Natural killer cell treated with Interleukin-12 subunit alpha and Interleukin-12 subunit beta and Interleukin-15 and Interleukin-18, amount 100 ng/mL, for 72 hours (primary cell): Measurements from ENCODE around the gene ITGB5. TPM values are rescaled to one million over a fixed set of nuclear protein-coding genes. Genes with fewer than 3 reads are reported as not detected.
A peak's percentile ranks its signal among the peaks of the same experiment; 100 is the strongest.

Experiments used
- ATAC-seq, 2 donors: fragments of 150-1000 bp; cut with Tn5 transposase in 1 of 2; sonication (Bioruptor Pico), chemical (Tn5 transposase) in 1 of 2; 2 replicates each; pipeline ENCODE4 v1.10.0; 2021
- DNase-seq: peaks from one replicate; pipeline ENCODE4 v3.0.0; 2022; ENCODE audit warnings: low spot score
- H3K27ac Mint-ChIP-seq, 2 donors: 1 replicate in 1 of 2; 2 replicates in 1 of 2; pipeline ENCODE4 v1.8.0; 2022; ENCODE audit warnings: mixed read lengths in 2 of 2, mild to moderate bottlenecking in 1 of 2, moderate library complexity in 1 of 2
- H3K27me3 Mint-ChIP-seq, 2 donors: 1 replicate in 1 of 2; 2 replicates in 1 of 2; pipeline ENCODE4 v1.8.0; 2022; ENCODE audit warnings: mixed read lengths in 2 of 2
- H3K36me3 Mint-ChIP-seq: one replicate; pipeline ENCODE4 v1.8.0; 2022; ENCODE audit warnings: mixed read lengths
- H3K4me1 Mint-ChIP-seq, 2 donors: 1 replicate in 1 of 2; 2 replicates in 1 of 2; pipeline ENCODE4 v1.8.0; 2022; ENCODE audit warnings: low read depth in 2 of 2, mixed read lengths in 2 of 2, mild to moderate bottlenecking in 1 of 2
- H3K4me3 Mint-ChIP-seq: one replicate; pipeline ENCODE4 v1.8.0; 2022; ENCODE audit warnings: mixed read lengths
- H3K9me3 Mint-ChIP-seq: 2 replicates; pipeline ENCODE4 v1.8.0; 2022; ENCODE audit warnings: mixed read lengths
- total RNA-seq, 2 donors: library from RNA; stranded (reverse); gene quantifications; one replicate each; pipeline ENCODE4 v1.2.3, GENCODE V29; 2022

Gene ITGB5
- under 1 TPM in 1 of 2 donors, not detected in 1; 0.17 TPM for total RNA-seq

DNA sequence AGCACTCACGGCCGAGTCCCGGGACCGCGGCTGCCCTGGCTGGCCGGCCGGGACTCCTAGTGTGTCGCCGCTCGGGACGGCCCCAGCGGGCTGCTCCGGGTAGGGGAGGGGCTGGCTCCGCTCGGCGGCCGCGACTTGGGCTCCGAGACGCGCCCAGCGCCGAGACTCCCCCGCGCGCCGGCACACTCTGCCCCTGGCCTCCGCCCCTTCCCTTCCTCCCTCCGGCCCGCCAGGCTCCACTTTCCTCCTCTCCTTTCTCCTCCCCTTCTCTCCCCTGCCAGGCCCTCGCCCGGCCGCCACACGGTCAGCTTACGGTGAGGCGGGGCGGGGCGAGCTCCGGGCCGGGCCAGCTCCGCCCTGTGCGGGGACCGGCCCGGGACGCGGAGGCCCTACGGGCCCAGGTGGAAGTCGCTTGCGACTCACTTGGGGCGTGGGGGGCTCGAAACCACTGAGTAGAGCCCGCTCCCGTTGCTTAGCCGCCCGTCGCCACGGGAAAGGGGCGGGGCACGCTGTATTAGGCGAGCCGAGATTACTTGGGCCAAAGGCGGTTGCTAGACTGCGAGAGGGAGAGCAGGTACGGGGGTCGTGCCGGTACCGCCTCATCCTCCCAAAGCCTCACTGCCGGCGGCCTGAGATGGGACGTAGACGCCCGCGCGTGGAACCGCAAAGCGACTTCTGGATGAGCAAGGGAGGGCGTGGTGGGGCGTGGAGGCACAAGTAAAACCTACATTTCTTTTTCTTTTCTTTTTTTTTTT is at the start of gene ITGB5:
Gene ITGB5 (minus strand): TSS at position 189 of the 755 bp plus-strand sequence. CDS start 365 bp downstream, outside the sequence.
- ATAC-seq (peak; percentile 76 to 83), DNase-seq (no peak)
- H3K27ac Mint-ChIP-seq, result no peak within 1 kb of the TSS
- H3K27me3 Mint-ChIP-seq, result peaks cover 28 to 58% of the 10 kb centered on the region in 2 donors
- H3K9me3 Mint-ChIP-seq, result no peaks in the 10 kb centered on the region
- no peaks in the 10 kb centered on the region for H3K36me3 Mint-ChIP-seq
- peak within 1 kb of the TSS; percentile 61 for H3K4me3 Mint-ChIP-seq
- peaks cover 0 to 5% of the 10 kb centered on the region in 2 donors for H3K4me1 Mint-ChIP-seq

DNA sequence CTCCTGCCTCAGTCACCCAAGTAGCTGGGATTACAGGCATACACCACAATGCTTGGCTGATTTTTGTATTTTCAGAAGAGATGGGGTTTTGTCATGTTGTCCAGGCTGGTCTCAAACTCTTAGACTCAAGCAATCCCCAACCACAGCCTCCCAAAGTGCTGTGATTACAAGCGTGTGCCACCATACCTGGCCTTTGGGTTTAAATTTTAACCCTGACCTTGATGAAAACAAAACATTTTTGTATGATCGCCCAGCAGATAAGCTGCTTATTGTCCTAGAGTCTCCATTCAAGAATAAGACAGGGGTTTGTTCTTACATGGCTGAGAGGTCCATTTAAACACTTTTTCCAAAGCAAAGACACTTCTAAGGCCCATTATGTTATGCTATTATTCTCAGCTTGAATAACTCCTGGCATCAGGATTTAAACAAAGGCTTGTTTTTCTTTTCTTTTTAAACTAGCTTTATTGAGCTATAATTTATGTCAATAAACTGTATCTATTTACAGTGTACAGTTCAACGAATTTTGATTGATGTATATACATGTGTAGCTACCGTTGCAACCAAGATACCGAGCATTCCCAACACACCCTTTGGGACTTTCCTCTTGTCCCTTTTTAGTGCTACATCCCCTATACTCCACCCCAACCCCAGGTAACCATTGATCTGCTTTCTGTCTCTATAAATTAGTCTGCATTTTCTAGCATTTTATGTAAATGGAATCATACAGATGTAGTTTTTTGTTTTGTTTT is 48.8 kb upstream of the ITGB5 start:
- ATAC-seq, result no peak
- Mint-ChIP-seq H3K9me3 (no peaks in the 10 kb centered on the region), H3K4me3 (no peak overlapping the region), H3K27ac (no peak overlapping the region), H3K27me3 (peaks cover 10 to 43% of the 10 kb centered on the region in 2 donors), H3K4me1 (peaks cover 0 to 2% of the 10 kb centered on the region in 2 donors), H3K36me3 (no peaks in the 10 kb centered on the region)
- DNase-seq, result no peak

DNA sequence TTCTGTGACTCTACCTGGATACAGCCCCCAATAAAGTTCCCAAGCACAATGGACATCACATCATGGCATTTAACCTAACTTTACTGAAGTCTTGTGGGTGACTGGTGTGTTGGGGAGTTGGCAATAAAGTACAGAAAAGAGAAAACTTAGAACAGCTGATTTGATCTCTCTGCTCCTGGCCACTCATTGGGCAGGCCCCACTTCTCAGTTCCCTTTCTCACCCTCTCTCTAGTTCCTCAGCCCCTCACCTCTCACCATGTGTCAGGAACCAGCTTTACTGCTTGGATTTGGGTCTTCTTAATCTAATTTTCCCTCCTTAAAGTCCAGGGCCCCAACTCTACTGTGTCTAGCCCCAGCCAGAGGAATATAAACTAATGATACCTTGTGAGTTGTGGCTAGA is 48.1 kb upstream of the ITGB5 start:
- H3K4me1 Mint-ChIP-seq, result peaks cover 0 to 2% of the 10 kb centered on the region in 2 donors
- no peak overlapping the region for H3K4me3 Mint-ChIP-seq
- no peak for DNase-seq
- H3K36me3 Mint-ChIP-seq, result no peaks in the 10 kb centered on the region
- no peaks in the 10 kb centered on the region for H3K9me3 Mint-ChIP-seq
- no peak overlapping the region for H3K27ac Mint-ChIP-seq
- peaks cover 10 to 43% of the 10 kb centered on the region in 2 donors for H3K27me3 Mint-ChIP-seq
- ATAC-seq, result no peak

DNA sequence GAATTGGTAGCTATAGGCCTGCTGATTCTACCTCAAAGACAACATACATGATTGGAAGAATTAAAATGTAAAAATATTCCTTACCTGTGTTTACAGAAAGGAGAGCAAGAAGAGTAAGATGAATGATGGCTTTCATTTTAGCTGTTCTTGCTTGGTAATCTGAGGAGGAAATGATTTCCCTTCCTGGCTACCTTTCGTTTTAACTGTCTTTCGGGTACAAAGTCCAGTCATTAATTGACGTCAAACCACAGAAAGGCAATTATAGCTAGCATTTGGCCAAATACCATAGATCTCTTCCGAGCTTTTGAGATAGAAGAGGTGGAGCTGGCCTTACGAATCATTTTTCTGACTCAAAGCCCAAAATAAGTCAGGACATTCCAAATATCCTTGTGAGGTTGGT is 47.4 kb upstream of the ITGB5 start, which contains the start of gene MUC13:
Gene MUC13 (minus strand): TSS at position 175 of the 400 bp plus-strand sequence. CDS start 39 bp downstream, at position 136.
- Mint-ChIP-seq H3K27ac (no peak within 1 kb of the TSS), H3K4me3 (no peak within 1 kb of the TSS), H3K27me3 (peaks cover 8 to 36% of the 10 kb centered on the region in 2 donors), H3K4me1 (peaks cover 0 to 2% of the 10 kb centered on the region in 2 donors), H3K9me3 (no peaks in the 10 kb centered on the region), H3K36me3 (no peaks in the 10 kb centered on the region)
- no peak for DNase-seq
- no peak for ATAC-seq

GRCh38 chr3:124928333-124929202 is 41.4 kb upstream of the ITGB5 start:
- peaks cover 18 to 27% of the 10 kb centered on the region in 2 donors for H3K27me3 Mint-ChIP-seq
- peaks cover 2 to 5% of the 10 kb centered on the region in 2 donors for H3K4me1 Mint-ChIP-seq
- H3K27ac Mint-ChIP-seq, result no peak overlapping the region
- H3K9me3 Mint-ChIP-seq, result no peaks in the 10 kb centered on the region
- peak in 1 of 2 donors; percentile 62 for ATAC-seq
- no peaks in the 10 kb centered on the region for H3K36me3 Mint-ChIP-seq
- no peak overlapping the region for H3K4me3 Mint-ChIP-seq
- peak; percentile 70 for DNase-seq

DNA sequence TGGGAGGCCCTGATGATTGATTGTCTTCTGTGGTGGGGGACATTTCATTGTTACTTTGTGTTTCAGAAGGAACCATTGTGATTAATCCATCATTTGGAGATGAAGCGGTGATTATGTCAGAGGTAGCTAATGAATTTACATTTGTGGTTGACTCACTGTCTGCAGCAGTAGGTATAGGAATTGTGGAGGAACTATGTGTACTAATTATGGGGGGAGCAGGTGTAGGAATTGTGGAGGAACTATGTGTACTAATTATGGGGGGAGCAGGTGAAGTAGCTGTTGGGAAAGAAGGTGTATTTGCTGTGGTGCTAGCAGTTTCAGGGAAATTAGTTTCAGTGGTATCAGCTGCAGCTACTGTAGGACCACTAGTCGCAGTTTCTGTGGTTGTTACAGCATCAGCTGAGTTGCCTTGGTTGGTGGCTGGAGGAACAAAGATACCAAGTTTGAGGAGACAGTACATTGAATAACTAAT is 40.4 kb upstream of the ITGB5 start:
- DNase-seq, result no peak
- H3K4me3 Mint-ChIP-seq, result no peak overlapping the region
- no peak for ATAC-seq
- no peak overlapping the region for H3K27ac Mint-ChIP-seq
- peaks cover 18 to 20% of the 10 kb centered on the region in 2 donors for H3K27me3 Mint-ChIP-seq
- H3K9me3 Mint-ChIP-seq, result no peaks in the 10 kb centered on the region
- H3K4me1 Mint-ChIP-seq, result peaks cover 0 to 5% of the 10 kb centered on the region in 2 donors
- H3K36me3 Mint-ChIP-seq, result no peaks in the 10 kb centered on the region

DNA sequence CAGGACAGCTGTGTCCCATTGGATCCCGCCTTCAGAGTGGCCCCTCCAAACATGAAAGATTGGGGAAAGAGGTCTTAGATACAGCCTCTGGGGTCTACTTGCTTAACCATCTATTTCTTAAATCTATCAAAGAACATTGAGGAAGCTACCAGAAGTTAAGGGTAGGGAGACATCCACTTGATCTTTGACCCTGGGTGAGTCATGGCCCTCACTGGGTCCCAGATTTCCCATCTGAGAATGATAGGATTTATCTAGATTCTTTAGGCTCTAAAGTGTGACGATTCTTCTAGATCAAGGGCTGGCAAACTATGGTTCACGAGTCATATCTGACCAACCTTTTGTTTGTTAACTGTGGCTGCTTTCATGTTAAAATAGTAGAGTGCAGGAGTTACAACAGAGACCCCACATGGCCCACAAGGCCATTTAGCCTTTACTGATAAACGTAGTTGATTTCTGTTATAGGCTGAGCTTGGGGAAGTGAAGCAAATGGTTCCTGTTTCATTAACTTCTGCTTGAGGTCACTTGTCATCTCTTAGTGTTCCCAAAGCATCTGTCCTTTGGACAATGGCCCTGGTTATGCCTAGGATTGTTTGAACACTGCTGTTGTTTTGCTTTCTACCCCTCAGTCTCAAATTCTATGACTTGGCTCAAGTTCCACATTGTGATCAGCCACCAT is 39.4 kb upstream of the ITGB5 start:
- ATAC-seq (no peak), DNase-seq (no peak)
- no peaks in the 10 kb centered on the region for H3K9me3 Mint-ChIP-seq
- no peak overlapping the region for H3K27ac Mint-ChIP-seq
- H3K4me1 Mint-ChIP-seq, result peaks cover 0 to 5% of the 10 kb centered on the region in 2 donors
- no peak overlapping the region for H3K4me3 Mint-ChIP-seq
- H3K36me3 Mint-ChIP-seq, result no peaks in the 10 kb centered on the region
- H3K27me3 Mint-ChIP-seq, result peaks cover 17 to 20% of the 10 kb centered on the region in 2 donors

DNA sequence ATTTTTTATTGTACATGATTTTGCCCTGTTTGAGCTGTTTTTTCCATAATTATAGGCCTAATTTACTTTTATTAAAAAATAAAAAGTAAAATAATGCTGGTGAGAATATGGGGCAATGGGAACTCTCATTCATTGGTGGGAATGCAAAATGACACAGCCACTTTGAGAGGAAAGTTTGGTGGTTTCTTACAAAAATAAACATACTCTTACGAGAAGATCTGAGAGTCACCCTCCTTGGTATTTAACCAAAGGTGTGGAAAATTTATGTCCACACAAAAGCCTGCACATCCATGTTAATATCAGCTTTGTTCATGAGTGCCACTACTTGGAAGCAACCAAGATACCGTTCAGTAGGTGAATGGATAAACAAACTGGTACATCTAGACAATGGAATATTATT is 37.6 kb upstream of the ITGB5 start:
- H3K4me3 Mint-ChIP-seq, result no peak overlapping the region
- DNase-seq (no peak), ATAC-seq (no peak)
- H3K27ac Mint-ChIP-seq, result no peak overlapping the region
- peaks cover 20 to 22% of the 10 kb centered on the region in 2 donors for H3K27me3 Mint-ChIP-seq
- H3K4me1 Mint-ChIP-seq, result peaks cover 0 to 5% of the 10 kb centered on the region in 2 donors
- H3K36me3 Mint-ChIP-seq, result no peaks in the 10 kb centered on the region
- H3K9me3 Mint-ChIP-seq, result no peaks in the 10 kb centered on the region

DNA sequence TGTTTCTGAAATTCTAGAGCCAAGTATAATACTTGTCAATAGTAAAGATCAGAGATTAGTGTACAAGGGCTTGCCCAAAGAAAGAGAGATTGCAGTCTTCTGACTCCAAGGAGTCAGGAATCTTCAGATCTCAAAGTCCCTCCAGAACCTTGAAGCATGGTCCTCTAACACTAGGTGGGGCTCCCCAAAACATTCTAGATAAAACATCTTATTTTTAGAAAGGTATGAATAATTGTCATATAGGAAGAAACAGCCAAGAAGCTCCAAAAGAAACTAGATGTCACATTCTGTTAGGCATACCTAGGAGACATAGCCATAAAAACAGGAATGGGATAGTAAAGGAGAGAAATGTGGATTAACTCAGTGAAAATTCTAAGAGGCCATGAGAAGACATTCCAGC is 36.7 kb upstream of the ITGB5 start:
- Mint-ChIP-seq H3K4me1 (peaks cover 0 to 5% of the 10 kb centered on the region in 2 donors), H3K36me3 (no peaks in the 10 kb centered on the region), H3K27me3 (peaks cover 24 to 25% of the 10 kb centered on the region in 2 donors), H3K27ac (no peak overlapping the region), H3K4me3 (no peak overlapping the region), H3K9me3 (no peaks in the 10 kb centered on the region)
- DNase-seq, result no peak
- no peak for ATAC-seq

GRCh38 chr3:124920718-124921117 is 33.6 kb upstream of the ITGB5 start:
- H3K4me1 Mint-ChIP-seq, result no peaks in the 10 kb centered on the region

GRCh38 chr3:124919756-124920155 is 32.6 kb upstream of the ITGB5 start:
- H3K27ac Mint-ChIP-seq, result no peak overlapping the region
- no peaks in the 10 kb centered on the region for H3K36me3 Mint-ChIP-seq
- no peaks in the 10 kb centered on the region for H3K9me3 Mint-ChIP-seq
- peaks cover 21 to 27% of the 10 kb centered on the region in 2 donors for H3K27me3 Mint-ChIP-seq
- no peak for DNase-seq
- no peak for ATAC-seq
- no peaks in the 10 kb centered on the region for H3K4me1 Mint-ChIP-seq
- no peak overlapping the region for H3K4me3 Mint-ChIP-seq

More at GRCh38 chr3:124920718-124921117, 33.6 kb upstream of the ITGB5 start:
- ATAC-seq, result no peak
- Mint-ChIP-seq H3K27me3 (peaks cover 17 to 27% of the 10 kb centered on the region in 2 donors), H3K27ac (no peak overlapping the region), H3K36me3 (no peaks in the 10 kb centered on the region), H3K9me3 (no peaks in the 10 kb centered on the region), H3K4me3 (no peak overlapping the region)
- no peak for DNase-seq

- no peaks in the 10 kb centered on the region for H3K36me3 Mint-ChIP-seq
- no peak overlapping the region for H3K4me3 Mint-ChIP-seq
- H3K27me3 Mint-ChIP-seq, result peaks cover 16 to 19% of the 10 kb centered on the region in 2 donors
- no peaks in the 10 kb centered on the region for H3K4me1 Mint-ChIP-seq
- H3K9me3 Mint-ChIP-seq, result no peaks in the 10 kb centered on the region
- ATAC-seq (no peak), DNase-seq (no peak)
- H3K27ac Mint-ChIP-seq, result no peak overlapping the region
These were observed 31.4 kb upstream of the ITGB5 start for GRCh38 chr3:124918524-124918923.
